OCI-LY3 (cell line): ENCODE measurements around the gene ABLIM2.

Experiments
- H2AFZ ChIP-seq: fragments of 200-600, 300-600 bp; shearing (Covaris generic); 2 replicates; pipeline ENCODE4 v1.6.0; 2014; ENCODE audit warnings: antibody characterized with exemption, low read depth, low read length
- H3K27ac ChIP-seq: fragments of 200-600, 300-600 bp; sonication (generic); 2 replicates; pipeline ENCODE4 v1.5.1; 2014; ENCODE audit warnings: mild to moderate bottlenecking, low read length, moderate library complexity, mixed read lengths
- H3K27me3 ChIP-seq: fragments of 200-600, 300-600 bp; sonication (generic); 2 replicates; pipeline ENCODE4 v1.6.1; 2014; ENCODE audit warnings: low read depth, low read length, mixed read lengths
- H3K36me3 ChIP-seq: fragments of 200-600, 300-600 bp; sonication (generic); replicated peaks from 2 replicates; pipeline ENCODE3; 2014; ENCODE audit warnings: low read depth, low read length, mixed read lengths
- H3K4me1 ChIP-seq: fragments of 300-600, 200-600 bp; sonication (generic); 2 replicates; pipeline ENCODE4 v1.6.1; 2014; ENCODE audit warnings: low read length, mixed read lengths
- H3K4me2 ChIP-seq: fragments of 200-600, 300-600 bp; sonication (generic); 2 replicates; pipeline ENCODE4 v1.6.1; 2014; ENCODE audit warnings: low read length, mixed read lengths
- H3K4me3 ChIP-seq: fragments of 300-600, 200-600 bp; sonication (generic); 2 replicates; pipeline ENCODE4 v1.5.1; 2014; ENCODE audit warnings: antibody characterized with exemption, mild to moderate bottlenecking, low read length, moderate library complexity
- H3K79me2 ChIP-seq: fragments of 300-600, 200-600 bp; shearing (Covaris generic); 2 replicates; pipeline ENCODE4 v1.6.1; 2014; ENCODE audit warnings: mild to moderate bottlenecking, low read length, mixed read lengths
- H3K9ac ChIP-seq: fragments of 300-600, 200-600 bp; shearing (Covaris generic); 2 replicates; pipeline ENCODE4 v1.6.0; 2014; ENCODE audit warnings: mild to moderate bottlenecking, low read length, moderate library complexity
- H3K9me3 ChIP-seq: fragments of 200-600, 300-600 bp; shearing (Covaris generic); 2 replicates; pipeline ENCODE4 v1.6.1; 2014; ENCODE audit warnings: low read length, mixed read lengths; ENCODE audit not compliant: insufficient read depth
- H4K20me1 ChIP-seq: fragments of 200-600, 300-600 bp; sonication (generic); 2 replicates; pipeline ENCODE4 v1.6.1; 2016; ENCODE audit warnings: low read length, mixed read lengths; ENCODE audit not compliant: insufficient read depth
- EZH2phosphoT487 ChIP-seq: fragments of 200-600 bp; shearing (Covaris generic); IDR thresholded peaks from 2 replicates; pipeline ENCODE4 v1.6.1; 2018; ENCODE audit warnings: antibody characterized with exemption, mixed run types, low read depth
- TF ChIP-seq, protein P1 (sequence below): fragments of 200-600, 300-600 bp; sonication (generic); IDR thresholded peaks from 2 replicates; pipeline ENCODE4 v1.5.1; 2014; ENCODE audit warnings: antibody characterized with exemption, low read length, low read depth

The ABLIM2 gene

DNA sequence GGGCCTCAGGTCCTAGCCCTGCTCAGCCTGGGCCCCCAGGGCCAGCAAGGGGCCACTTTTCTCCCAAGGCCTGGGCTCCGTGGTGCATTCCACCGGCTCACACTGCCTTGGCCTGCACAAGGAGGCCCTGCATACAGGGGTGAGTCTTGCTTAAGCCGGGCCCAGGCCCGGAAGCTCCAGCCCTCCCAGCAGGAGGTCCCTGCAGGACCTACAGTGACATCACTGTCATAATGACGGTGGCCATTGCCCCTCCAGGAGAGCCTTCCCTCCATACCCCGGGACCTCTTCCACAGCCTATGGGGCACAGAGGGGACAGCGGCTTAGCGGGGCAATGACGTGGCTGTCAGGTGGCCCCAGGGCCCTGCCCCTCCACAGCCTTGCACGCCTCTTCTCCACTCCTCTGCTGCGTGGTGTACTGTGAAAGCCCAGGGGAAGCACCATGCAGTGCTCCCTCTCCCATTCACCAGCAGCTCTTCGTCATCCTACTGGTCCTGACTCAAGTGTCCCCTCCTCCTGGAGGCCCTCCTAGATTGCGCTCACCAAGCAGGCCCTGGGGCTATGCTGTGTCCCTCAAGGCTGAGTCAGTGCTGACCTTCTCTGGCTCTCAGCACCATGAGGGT, 186.6 kb downstream of the ABLIM2 start:
- Histone ChIP-seq H3K79me2 (no peaks in the 10 kb centered on the region), H3K27me3 (no peaks in the 10 kb centered on the region), H3K9ac (no peak overlapping the region), H3K36me3 (no peaks in the 10 kb centered on the region), H3K9me3 (no peaks in the 10 kb centered on the region), H2AFZ (no peak overlapping the region), H3K27ac (no peak overlapping the region), H4K20me1 (no peaks in the 10 kb centered on the region), H3K4me1 (no peaks in the 10 kb centered on the region), H3K4me2 (no peak overlapping the region), H3K4me3 (no peak overlapping the region)
- no peak for TF ChIP-seq EZH2phosphoT487
- TF ChIP-seq, protein P1, sequence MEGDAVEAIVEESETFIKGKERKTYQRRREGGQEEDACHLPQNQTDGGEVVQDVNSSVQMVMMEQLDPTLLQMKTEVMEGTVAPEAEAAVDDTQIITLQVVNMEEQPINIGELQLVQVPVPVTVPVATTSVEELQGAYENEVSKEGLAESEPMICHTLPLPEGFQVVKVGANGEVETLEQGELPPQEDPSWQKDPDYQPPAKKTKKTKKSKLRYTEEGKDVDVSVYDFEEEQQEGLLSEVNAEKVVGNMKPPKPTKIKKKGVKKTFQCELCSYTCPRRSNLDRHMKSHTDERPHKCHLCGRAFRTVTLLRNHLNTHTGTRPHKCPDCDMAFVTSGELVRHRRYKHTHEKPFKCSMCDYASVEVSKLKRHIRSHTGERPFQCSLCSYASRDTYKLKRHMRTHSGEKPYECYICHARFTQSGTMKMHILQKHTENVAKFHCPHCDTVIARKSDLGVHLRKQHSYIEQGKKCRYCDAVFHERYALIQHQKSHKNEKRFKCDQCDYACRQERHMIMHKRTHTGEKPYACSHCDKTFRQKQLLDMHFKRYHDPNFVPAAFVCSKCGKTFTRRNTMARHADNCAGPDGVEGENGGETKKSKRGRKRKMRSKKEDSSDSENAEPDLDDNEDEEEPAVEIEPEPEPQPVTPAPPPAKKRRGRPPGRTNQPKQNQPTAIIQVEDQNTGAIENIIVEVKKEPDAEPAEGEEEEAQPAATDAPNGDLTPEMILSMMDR = no peak

DNA sequence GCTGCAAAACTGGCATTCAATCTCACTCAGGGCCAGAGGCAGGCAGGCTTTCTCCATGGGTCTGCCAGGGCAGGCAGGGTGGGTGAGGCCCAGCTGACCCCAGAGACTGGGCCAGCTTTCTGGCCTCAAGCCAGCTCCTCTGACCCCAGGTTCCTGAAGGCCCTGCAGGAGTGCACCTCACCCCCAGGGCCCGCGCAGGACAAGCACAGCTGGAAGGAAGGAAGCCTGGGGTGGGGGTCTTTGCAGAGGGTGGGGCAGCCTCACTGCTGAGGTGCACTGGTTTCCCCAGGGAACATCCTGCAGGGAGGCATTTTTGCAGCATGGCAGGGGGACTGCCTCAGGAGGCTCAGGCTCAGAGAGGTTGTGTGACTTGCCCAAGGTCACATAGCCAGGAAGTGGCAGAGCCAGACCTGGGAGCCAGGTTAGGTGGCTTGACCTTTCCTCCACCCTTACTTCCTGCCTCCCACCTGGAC, 187.4 kb downstream of the ABLIM2 start:
- Histone ChIP-seq H3K27me3 (no peaks in the 10 kb centered on the region), H3K79me2 (no peaks in the 10 kb centered on the region), H3K36me3 (no peaks in the 10 kb centered on the region), H3K4me3 (no peak overlapping the region), H4K20me1 (no peaks in the 10 kb centered on the region), H3K9me3 (no peaks in the 10 kb centered on the region), H3K27ac (no peak overlapping the region), H3K4me2 (no peak overlapping the region), H2AFZ (no peak overlapping the region), H3K4me1 (no peaks in the 10 kb centered on the region), H3K9ac (no peak overlapping the region)
- no peak for TF ChIP-seq EZH2phosphoT487
- TF ChIP-seq, protein P1 = no peak

DNA sequence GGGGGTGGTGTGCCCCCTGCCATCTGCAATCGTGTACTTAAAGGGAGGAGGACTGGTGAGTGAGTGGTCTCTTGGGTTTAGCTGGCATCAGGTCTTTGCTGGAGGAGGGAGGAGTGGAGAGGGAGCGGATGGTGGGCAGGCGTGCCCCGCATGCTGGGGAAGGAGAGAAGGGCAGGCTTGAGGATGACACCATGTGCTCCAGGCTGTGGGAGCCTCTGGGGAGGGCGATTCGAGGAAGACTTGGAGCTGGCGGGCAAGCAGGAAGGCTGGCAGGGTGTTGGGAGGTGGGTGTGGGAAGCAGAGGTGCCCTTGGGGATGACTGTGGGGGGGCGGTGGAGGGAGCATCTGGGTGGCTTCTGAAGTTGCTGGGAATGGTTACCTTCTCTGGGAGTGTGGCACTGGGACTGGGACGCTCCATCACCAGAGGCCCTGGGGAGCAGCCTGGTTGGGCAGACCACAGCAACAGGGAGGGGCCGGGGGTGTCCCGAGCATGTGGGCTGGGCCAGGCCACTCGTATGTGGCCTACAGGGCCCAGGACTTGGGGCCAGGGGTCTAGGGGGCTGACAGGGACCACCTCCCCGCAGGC, 188.2 kb downstream of the ABLIM2 start:
- Histone ChIP-seq H3K79me2 (no peaks in the 10 kb centered on the region), H3K4me3 (no peak overlapping the region), H3K9me3 (no peaks in the 10 kb centered on the region), H3K4me1 (no peaks in the 10 kb centered on the region), H4K20me1 (no peaks in the 10 kb centered on the region), H3K36me3 (no peaks in the 10 kb centered on the region), H2AFZ (no peak overlapping the region), H3K4me2 (no peak overlapping the region), H3K27me3 (no peaks in the 10 kb centered on the region), H3K27ac (no peak overlapping the region), H3K9ac (no peak overlapping the region)
- no peak for TF ChIP-seq EZH2phosphoT487
- TF ChIP-seq, protein P1 = no peak

DNA sequence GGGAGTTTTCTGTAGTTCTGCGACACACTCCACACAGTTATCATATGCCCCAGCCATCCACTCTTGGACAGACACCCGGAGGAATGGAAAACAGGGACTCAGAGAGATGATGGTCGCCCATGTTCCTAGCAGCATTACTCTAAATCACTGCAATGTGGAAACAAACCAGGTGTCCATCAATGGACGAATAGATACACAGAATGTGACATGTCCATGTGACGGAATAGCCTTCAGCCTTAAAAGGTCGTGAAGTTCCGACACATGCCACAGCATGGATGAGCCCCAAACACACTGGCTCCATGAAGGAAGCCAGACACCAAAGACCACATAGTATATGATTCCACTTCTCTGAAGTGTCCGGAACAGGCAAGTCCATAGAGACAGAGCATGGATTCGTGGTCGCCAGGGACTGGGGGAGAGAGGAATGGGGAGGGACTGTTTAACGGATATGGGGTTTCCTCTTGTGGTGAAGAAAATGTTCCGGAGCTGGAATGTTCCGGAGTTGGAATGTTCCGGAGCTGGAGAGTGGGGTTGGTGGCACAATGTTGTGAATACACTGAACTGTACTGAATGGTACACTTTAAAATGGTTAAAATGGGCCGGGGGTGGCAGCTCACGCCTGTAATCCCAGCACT, 190.2 kb downstream of the ABLIM2 start:
- no peak overlapping the region for H2AFZ ChIP-seq
- H3K9me3 ChIP-seq = no peaks in the 10 kb centered on the region
- no peaks in the 10 kb centered on the region for H4K20me1 ChIP-seq
- no peak overlapping the region for H3K4me3 ChIP-seq
- no peak for TF ChIP-seq EZH2phosphoT487
- TF ChIP-seq, protein P1 = no peak
- H3K79me2 ChIP-seq = no peaks in the 10 kb centered on the region
- no peak overlapping the region for H3K4me2 ChIP-seq
- no peak overlapping the region for H3K9ac ChIP-seq
- no peaks in the 10 kb centered on the region for H3K4me1 ChIP-seq
- H3K27me3 ChIP-seq = no peaks in the 10 kb centered on the region
- H3K36me3 ChIP-seq = no peaks in the 10 kb centered on the region
- no peak overlapping the region for H3K27ac ChIP-seq
